Prostate gland (tissue), 2 donors: ENCODE measurements around the gene COG2. TPM values are rescaled to one million over a fixed set of nuclear protein-coding genes. Genes with fewer than 3 reads are reported as not detected.

Experiments
- DNase-seq: peaks from one replicate; pipeline ENCODE4 v3.0.0-alpha.2; 2019; ENCODE audit warnings: low spot score
- H3K27ac ChIP-seq, 2 donors: fragments of 200-600 bp; sonication (generic); 2 replicates each; pipeline ENCODE4 v1.5.1; 2017 to 2019
- H3K27me3 ChIP-seq: fragments of 200-600 bp; sonication (generic); replicated peaks from 2 replicates; pipeline ENCODE4 v1.5.1; 2019; ENCODE audit not compliant: insufficient read depth
- H3K36me3 ChIP-seq, 2 donors: fragments of 200-600 bp; sonication (generic); 1 replicate in 1 of 2; 2 replicates in 1 of 2; pipeline versions ENCODE4 v1.5.1 to v1.8.1; 2017 to 2019
- H3K4me1 ChIP-seq: fragments of 200-600 bp; sonication (generic); replicated peaks from 2 replicates; pipeline ENCODE4 v1.5.1; 2019
- H3K4me3 ChIP-seq, 2 donors: fragments of 200-600 bp; sonication (generic); 2 replicates each; pipeline ENCODE4 v1.5.1; 2017 to 2019
- H3K9me3 ChIP-seq: fragments of 200-600 bp; sonication (generic); 2 replicates; pipeline ENCODE4 v1.5.1; 2017
- POLR2A ChIP-seq: fragments of 450-650 bp; IDR thresholded peaks from one replicate; pipeline ENCODE4 v1.6.1; 2016; ENCODE audit warnings: antibody characterized with exemption, mild to moderate bottlenecking
- POLR2AphosphoS5 ChIP-seq: sonication (generic); formaldehyde crosslinking; IDR thresholded peaks from one replicate; pipeline ENCODE4 v1.6.1; 2017; ENCODE audit warnings: antibody characterized with exemption
- WGBS: methylation state at CpG from one replicate; pipeline ENCODE4 v1.1.5; 2018; 5-methylcytosine and 5-hydroxymethylcytosine counted together
- intact Hi-C: fragments of 100-400 bp; cut with DNase I; formaldehyde crosslinking; loops from one replicate; pipeline ENCODE4 v1.14.2; 2022
- total RNA-seq, 2 donors: library from RNA; depleted of rRNA; stranded (reverse); fragments of >200 nt; gene quantifications; one replicate each; pipeline ENCODE4 v1.1.0, GENCODE V29; 2016
- TF ChIP-seq, protein P1 (sequence below), 4 experiments: fragments of 200-600 bp in 2 of 4; fragments of 450-650 bp in 2 of 4; sonication (generic) in 2 of 4; IDR thresholded peaks; 1 replicate in 3 of 4; 2 replicates in 1 of 4; pipeline ENCODE4 v1.5.1; 2016 to 2019; ENCODE audit warnings: antibody characterized with exemption in 4 of 4, mild to moderate bottlenecking in 2 of 4, moderate library complexity in 2 of 4

Gene COG2
- total RNA-seq, 2 donors from 2014 or later: 26.1 to 32.8 TPM

DNA sequence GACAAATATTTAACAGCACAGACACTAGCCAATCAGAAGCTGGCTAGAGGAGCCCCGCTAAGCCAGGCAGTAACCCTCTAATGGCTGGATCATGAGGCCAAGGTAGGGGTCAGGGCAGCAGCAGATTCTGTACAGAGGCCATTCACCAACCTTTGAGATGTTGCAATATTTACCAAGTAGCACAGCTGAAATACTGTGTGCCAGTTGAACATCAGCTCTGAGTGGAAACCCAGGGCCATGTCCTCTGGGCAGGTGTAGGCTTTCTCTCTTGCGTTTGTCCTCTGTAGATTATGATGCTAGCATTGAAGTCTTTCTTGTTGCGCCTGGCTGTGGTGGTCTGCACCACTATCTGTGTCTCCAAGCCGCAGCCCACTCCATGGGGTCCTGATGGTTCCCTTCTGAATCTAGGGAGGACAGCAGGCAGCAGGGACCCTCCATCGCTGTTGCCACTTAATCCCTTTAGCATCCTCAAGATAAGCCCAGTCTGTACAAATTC lies 2.5 kb upstream of the COG2 start:
- TF ChIP-seq POLR2AphosphoS5: no peak
- TF ChIP-seq, protein P1, sequence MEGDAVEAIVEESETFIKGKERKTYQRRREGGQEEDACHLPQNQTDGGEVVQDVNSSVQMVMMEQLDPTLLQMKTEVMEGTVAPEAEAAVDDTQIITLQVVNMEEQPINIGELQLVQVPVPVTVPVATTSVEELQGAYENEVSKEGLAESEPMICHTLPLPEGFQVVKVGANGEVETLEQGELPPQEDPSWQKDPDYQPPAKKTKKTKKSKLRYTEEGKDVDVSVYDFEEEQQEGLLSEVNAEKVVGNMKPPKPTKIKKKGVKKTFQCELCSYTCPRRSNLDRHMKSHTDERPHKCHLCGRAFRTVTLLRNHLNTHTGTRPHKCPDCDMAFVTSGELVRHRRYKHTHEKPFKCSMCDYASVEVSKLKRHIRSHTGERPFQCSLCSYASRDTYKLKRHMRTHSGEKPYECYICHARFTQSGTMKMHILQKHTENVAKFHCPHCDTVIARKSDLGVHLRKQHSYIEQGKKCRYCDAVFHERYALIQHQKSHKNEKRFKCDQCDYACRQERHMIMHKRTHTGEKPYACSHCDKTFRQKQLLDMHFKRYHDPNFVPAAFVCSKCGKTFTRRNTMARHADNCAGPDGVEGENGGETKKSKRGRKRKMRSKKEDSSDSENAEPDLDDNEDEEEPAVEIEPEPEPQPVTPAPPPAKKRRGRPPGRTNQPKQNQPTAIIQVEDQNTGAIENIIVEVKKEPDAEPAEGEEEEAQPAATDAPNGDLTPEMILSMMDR (IDR thresholded peaks at IDR 0.05): no peak
- TF ChIP-seq POLR2A: no peak
- no peak for DNase-seq
- Histone ChIP-seq H3K4me3 (no peak overlapping the region), H3K27ac (no peak overlapping the region), H3K36me3 (no peaks in the 10 kb centered on the region), H3K4me1 (peaks cover 9% of the 10 kb centered on the region), H3K27me3 (no peaks in the 10 kb centered on the region), H3K9me3 (no peaks in the 10 kb centered on the region)
- 83% methylated on average over 5 of the region's 5 CpGs for WGBS
- intact Hi-C loops: loop anchor here (2.0 kb wide), 1 partner anchor 131 kb away; no protein-coding TSS in a partner anchor

DNA sequence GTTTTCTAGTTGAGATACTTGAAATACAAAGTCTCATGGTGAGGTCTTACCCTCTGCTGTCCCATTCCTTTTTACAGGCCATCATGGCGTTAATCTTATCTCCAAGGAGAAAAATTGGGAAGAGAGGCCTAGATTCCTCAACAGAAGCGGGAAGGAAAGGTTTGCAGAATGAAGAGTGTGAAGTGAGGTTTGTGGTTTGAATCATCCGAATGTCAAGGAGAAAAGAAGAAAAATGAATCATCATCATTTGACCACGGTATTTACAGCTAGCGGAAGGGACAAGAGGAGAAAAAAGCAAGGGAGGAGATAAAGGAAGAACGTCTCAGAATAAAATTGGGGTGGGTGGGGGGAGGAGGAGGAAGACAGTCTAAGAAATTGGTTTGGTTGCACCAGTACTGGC lies 935 bp upstream of the COG2 start:
- H3K9me3 ChIP-seq: no peaks in the 10 kb centered on the region
- H3K4me3 ChIP-seq: no peak overlapping the region
- no peaks in the 10 kb centered on the region for H3K27me3 ChIP-seq
- no peak for DNase-seq
- WGBS: 80% methylated on average over 6 of the region's 6 CpGs
- peaks cover 9% of the 10 kb centered on the region for H3K4me1 ChIP-seq
- intact Hi-C loops: loop anchor here (2.0 kb wide), 1 partner anchor 129 kb away; no protein-coding TSS in a partner anchor
- no peak for TF ChIP-seq POLR2A
- TF ChIP-seq, protein P1 (IDR thresholded peaks at IDR 0.05): no peak
- no peaks in the 10 kb centered on the region for H3K36me3 ChIP-seq
- no peak overlapping the region for H3K27ac ChIP-seq

DNA sequence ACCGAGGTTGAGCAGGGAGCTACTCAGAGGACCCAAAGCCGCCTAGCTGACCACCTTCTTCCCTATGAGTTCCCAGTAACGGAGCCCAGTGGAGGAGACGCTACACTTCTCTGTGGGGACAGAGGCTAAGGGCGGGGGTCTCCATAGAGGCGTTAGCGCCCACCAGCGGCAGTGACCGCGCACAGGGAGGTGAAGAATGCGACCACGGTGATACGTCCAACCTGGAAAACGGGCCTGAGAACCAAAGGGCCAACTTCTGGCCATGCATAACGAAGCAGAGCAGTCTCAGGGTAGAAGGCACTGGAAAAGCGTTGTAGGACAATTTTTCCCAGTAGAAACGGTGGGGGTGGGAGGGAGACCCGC lies 400 bp upstream of the COG2 start:
- Histone ChIP-seq H3K36me3 (no peaks in the 10 kb centered on the region), H3K27ac (no peak overlapping the region), H3K27me3 (no peaks in the 10 kb centered on the region), H3K4me1 (peaks cover 9% of the 10 kb centered on the region), H3K4me3 (peak overlapping the region; percentile 57 to 82), H3K9me3 (no peaks in the 10 kb centered on the region)
- WGBS: 14% methylated on average over 17 of the region's 18 CpGs
- intact Hi-C loops: loop anchor here (2.0 kb wide), 1 partner anchor 129 kb away; no protein-coding TSS in a partner anchor
- TF ChIP-seq, protein P1 (IDR thresholded peaks at IDR 0.05): no peak
- TF ChIP-seq POLR2AphosphoS5 (no peak), POLR2A (no peak)
- DNase-seq: peak; percentile 4

DNA sequence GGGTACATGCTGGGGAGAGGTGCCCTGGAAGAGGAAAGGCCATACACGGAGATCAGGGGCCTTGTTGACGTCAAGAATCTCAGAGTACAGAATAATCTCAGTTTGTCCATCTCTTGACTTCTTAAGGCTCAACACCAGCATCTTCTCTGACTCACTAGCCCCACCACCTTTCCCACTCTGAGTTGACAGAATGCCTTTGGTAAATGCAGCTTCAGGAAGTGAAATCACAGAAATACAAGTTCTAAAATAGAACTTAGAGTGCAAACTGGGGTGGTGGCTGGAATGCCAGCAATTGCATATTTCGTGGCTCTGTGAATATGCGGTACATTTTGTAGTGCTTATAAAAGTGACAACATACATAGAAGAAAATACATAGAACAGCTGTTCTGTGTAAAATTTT lies 1.6 kb downstream of the COG2 start:
- H3K27me3 ChIP-seq: no peaks in the 10 kb centered on the region
- no peak for TF ChIP-seq POLR2AphosphoS5
- TF ChIP-seq, protein P1 (IDR thresholded peaks at IDR 0.05): no peak
- no peaks in the 10 kb centered on the region for H3K9me3 ChIP-seq
- H3K4me1 ChIP-seq: peaks cover 9% of the 10 kb centered on the region
- intact Hi-C loops: no loop called here
- 30% methylated on average over 4 of the region's 4 CpGs for WGBS
- no peak overlapping the region for H3K27ac ChIP-seq
- no peak overlapping the region for H3K4me3 ChIP-seq
- no peaks in the 10 kb centered on the region for H3K36me3 ChIP-seq
- no peak for DNase-seq

DNA sequence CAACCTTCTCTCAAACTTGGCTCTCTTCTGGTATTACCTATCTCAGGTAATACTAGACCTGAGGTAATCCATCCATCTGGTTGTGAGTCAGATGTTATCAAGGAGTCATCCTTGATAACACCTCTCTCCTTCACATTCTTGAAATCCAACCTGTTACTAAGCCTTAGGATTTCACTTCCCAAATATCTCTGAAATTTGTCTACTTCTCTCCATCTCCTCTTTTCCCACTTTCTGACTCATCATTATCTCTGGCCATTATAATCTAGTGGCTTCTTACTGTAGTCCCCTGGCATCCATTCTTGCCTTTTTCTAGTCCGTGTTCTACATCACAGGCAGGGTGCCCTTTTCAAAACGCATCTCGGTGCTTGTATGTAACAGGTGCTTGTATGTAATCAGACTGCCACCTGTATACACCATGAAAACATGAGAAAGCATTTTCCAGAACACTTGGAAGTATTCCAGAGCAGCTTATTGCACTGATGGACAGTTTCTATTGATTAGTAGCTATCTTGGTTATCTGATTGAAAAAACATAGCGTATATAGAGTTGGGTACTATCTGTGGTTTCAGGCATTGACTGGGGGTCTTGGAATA lies 4.5 kb downstream of the COG2 start:
- TF ChIP-seq POLR2AphosphoS5: no peak
- TF ChIP-seq, protein P1 (IDR thresholded peaks at IDR 0.05): no peak
- TF ChIP-seq POLR2A: no peak
- intact Hi-C loops: no loop called here
- Histone ChIP-seq H3K4me3 (no peak overlapping the region), H3K27ac (no peak overlapping the region), H3K9me3 (no peaks in the 10 kb centered on the region), H3K4me1 (peaks cover 9% of the 10 kb centered on the region), H3K27me3 (no peaks in the 10 kb centered on the region), H3K36me3 (no peaks in the 10 kb centered on the region)
- no peak for DNase-seq
- WGBS: 93% methylated on average over 4 of the region's 4 CpGs
